Measurements from ENCODE around the gene OPHN1. TPM values are rescaled to one million over a fixed set of nuclear protein-coding genes. Genes with fewer than 3 reads are reported as not detected.

OPHN1 gene
- polyA plus RNA-seq, 1 donor from 2014 or later: 7.6 TPM

GRCh38 chrX:68431836-68432235 lies 1.5 kb downstream of the OPHN1 start:
- Histone ChIP-seq H3K27ac (ENCODE audit: low read length) (no peak overlapping the region), H2AFZ (ENCODE audit: low read depth, low read length) (no peak overlapping the region), H4K20me1 (ENCODE audit: insufficient read depth) (no peaks in the 10 kb centered on the region), H3K4me2 (ENCODE audit: low read length) (no peak overlapping the region), H3K79me2 (replicated peaks; ENCODE audit: insufficient read depth, low read length) (no peaks in the 10 kb centered on the region), H3K27me3 (ENCODE audit: insufficient read depth, low read depth, low read length) (no peaks in the 10 kb centered on the region), H3K9ac (ENCODE audit: low read length) (no peak overlapping the region), H3K36me3 (ENCODE audit: insufficient read depth, low read length) (no peaks in the 10 kb centered on the region), H3F3A (ENCODE audit: insufficient read depth, low read length, poor library complexity, severe bottlenecking) (no peaks in the 10 kb centered on the region), H3K4me3 (ENCODE audit: low read length) (peak overlapping the region; percentile 79), H3K9me3 (ENCODE audit: low read length) (no peaks in the 10 kb centered on the region), H3K9me2 (ENCODE audit: insufficient read depth, low read length) (no peaks in the 10 kb centered on the region)
- TF ChIP-seq CTCF (IDR thresholded peaks at IDR 0.05; ENCODE audit: poor library complexity, severe bottlenecking): no peak
- no peak for TF ChIP-seq SMC3 (conservative IDR thresholded peaks at IDR 0.05; ENCODE audit: poor library complexity)
- no peak for TF ChIP-seq EP300 (conservative IDR thresholded peaks at IDR 0.05; ENCODE audit: poor library complexity, severe bottlenecking)
- no peak for TF ChIP-seq RAD21 (conservative IDR thresholded peaks at IDR 0.05)
- no peak for TF ChIP-seq MXI1 (conservative IDR thresholded peaks at IDR 0.05; ENCODE audit: poor library complexity, severe bottlenecking)
- no peak for TF ChIP-seq REST (IDR thresholded peaks at IDR 0.05; ENCODE audit: borderline replicate concordance)
- no peak for TF ChIP-seq TAF1 (IDR thresholded peaks at IDR 0.05; ENCODE audit: low read depth)
- no peak for TF ChIP-seq EZH2 (IDR thresholded peaks at IDR 0.05; ENCODE audit: borderline replicate concordance, insufficient read depth, low read length, poor library complexity, severe bottlenecking)
- TF ChIP-seq POLR2AphosphoS5 (IDR thresholded peaks at IDR 0.05): no peak

- Histone ChIP-seq H3K27ac (ENCODE audit: low read length) (no peak overlapping the region), H3K27me3 (ENCODE audit: insufficient read depth, low read depth, low read length) (no peaks in the 10 kb centered on the region)
These were observed 4.1 kb downstream of the OPHN1 start for GRCh38 chrX:68429216-68429615.

More at GRCh38 chrX:68429216-68429615, 4.1 kb downstream of the OPHN1 start:
- Histone ChIP-seq H4K20me1 (ENCODE audit: insufficient read depth) (no peaks in the 10 kb centered on the region), H3F3A (ENCODE audit: insufficient read depth, low read length, poor library complexity, severe bottlenecking) (no peaks in the 10 kb centered on the region), H3K4me3 (ENCODE audit: low read length) (no peak overlapping the region), H3K9me2 (ENCODE audit: insufficient read depth, low read length) (no peaks in the 10 kb centered on the region), H3K9ac (ENCODE audit: low read length) (no peak overlapping the region), H3K36me3 (ENCODE audit: insufficient read depth, low read length) (no peaks in the 10 kb centered on the region), H3K79me2 (replicated peaks; ENCODE audit: insufficient read depth, low read length) (no peaks in the 10 kb centered on the region), H3K9me3 (ENCODE audit: low read length) (no peaks in the 10 kb centered on the region), H2AFZ (ENCODE audit: low read depth, low read length) (no peak overlapping the region), H3K4me2 (ENCODE audit: low read length) (no peak overlapping the region)
- TF ChIP-seq POLR2AphosphoS5 (IDR thresholded peaks at IDR 0.05): no peak
- no peak for TF ChIP-seq MXI1 (conservative IDR thresholded peaks at IDR 0.05; ENCODE audit: poor library complexity, severe bottlenecking)
- no peak for TF ChIP-seq TAF1 (IDR thresholded peaks at IDR 0.05; ENCODE audit: low read depth)
- no peak for TF ChIP-seq EZH2 (IDR thresholded peaks at IDR 0.05; ENCODE audit: borderline replicate concordance, insufficient read depth, low read length, poor library complexity, severe bottlenecking)
- no peak for TF ChIP-seq CTCF (IDR thresholded peaks at IDR 0.05; ENCODE audit: poor library complexity, severe bottlenecking)
- no peak for TF ChIP-seq SMC3 (conservative IDR thresholded peaks at IDR 0.05; ENCODE audit: poor library complexity)
- no peak for TF ChIP-seq REST (IDR thresholded peaks at IDR 0.05; ENCODE audit: borderline replicate concordance)
- no peak for TF ChIP-seq RAD21 (conservative IDR thresholded peaks at IDR 0.05)
- no peak for TF ChIP-seq EP300 (conservative IDR thresholded peaks at IDR 0.05; ENCODE audit: poor library complexity, severe bottlenecking)
